Fibroblast of lung (primary cell): ENCODE data around the gene FOXO4.

Source experiments
- EZH2 ChIP-seq: IDR thresholded peaks from 2 replicates; pipeline ENCODE4 v1.5.1; 2012; ENCODE audit warnings: low read length, control low read depth, mild to moderate bottlenecking; ENCODE audit errors: missing control alignments
- TF ChIP-seq, protein P1 (sequence below), 2 donors: IDR thresholded peaks in 1 of 2; conservative IDR thresholded peaks in 1 of 2; 1 replicate in 1 of 2; 2 replicates in 1 of 2; pipeline ENCODE4 v1.5.1; 2011 to 2012; ENCODE audit warnings: low read length in 2 of 2, control low read depth in 1 of 2, inconsistent platforms in 1 of 2, low read depth in 1 of 2, mild to moderate bottlenecking in 1 of 2

DNA sequence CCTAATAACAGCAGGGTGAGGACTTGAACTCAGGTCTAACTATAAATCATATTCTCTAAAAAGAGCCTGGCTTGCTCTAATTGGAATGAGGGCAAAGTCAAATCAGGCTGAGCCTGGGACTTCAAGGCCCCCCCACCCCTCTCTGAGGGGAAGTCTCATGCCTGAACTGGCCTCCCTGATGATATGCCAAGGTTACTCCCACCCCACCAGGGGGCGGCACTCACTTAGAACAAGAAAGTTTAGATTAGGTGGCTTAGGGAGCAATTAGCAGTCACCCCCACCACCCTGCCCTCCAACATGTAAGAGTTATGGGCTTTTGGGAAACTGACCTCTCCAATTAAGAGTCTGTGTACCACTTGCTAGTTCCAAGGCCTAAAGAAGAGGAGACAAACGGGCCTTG lies 2.7 kb downstream of the FOXO4 start:
- TF ChIP-seq, protein P1, sequence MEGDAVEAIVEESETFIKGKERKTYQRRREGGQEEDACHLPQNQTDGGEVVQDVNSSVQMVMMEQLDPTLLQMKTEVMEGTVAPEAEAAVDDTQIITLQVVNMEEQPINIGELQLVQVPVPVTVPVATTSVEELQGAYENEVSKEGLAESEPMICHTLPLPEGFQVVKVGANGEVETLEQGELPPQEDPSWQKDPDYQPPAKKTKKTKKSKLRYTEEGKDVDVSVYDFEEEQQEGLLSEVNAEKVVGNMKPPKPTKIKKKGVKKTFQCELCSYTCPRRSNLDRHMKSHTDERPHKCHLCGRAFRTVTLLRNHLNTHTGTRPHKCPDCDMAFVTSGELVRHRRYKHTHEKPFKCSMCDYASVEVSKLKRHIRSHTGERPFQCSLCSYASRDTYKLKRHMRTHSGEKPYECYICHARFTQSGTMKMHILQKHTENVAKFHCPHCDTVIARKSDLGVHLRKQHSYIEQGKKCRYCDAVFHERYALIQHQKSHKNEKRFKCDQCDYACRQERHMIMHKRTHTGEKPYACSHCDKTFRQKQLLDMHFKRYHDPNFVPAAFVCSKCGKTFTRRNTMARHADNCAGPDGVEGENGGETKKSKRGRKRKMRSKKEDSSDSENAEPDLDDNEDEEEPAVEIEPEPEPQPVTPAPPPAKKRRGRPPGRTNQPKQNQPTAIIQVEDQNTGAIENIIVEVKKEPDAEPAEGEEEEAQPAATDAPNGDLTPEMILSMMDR (conservative IDR thresholded peaks at IDR 0.05 in 1 of 2, IDR thresholded peaks at IDR 0.05 in 1 of 2; ENCODE audit: low read depth in 1 of 2, low read length in 2 of 2): peak; percentile 31 to 42
- no peak for TF ChIP-seq EZH2
